MM.1S (cell line): Measurements from ENCODE around the gene LSAMP.

Source experiments
- DNase-seq: peaks from one replicate; pipeline ENCODE4 v3.0.0-alpha.2; 2015
- H2AFZ ChIP-seq: fragments of 300-600 bp; sonication (generic); 2 replicates; pipeline ENCODE4 v1.6.0; 2016; ENCODE audit warnings: antibody characterized with exemption, low read length
- H3F3A ChIP-seq: fragments of 300-600 bp; sonication (generic); 2 replicates; pipeline ENCODE4 v1.6.1; 2016; ENCODE audit warnings: mild to moderate bottlenecking, antibody characterized with exemption, low read length, moderate library complexity, mixed read lengths; ENCODE audit not compliant: insufficient read depth
- H3K27ac ChIP-seq: fragments of 300-600 bp; sonication (generic); 2 replicates; pipeline ENCODE4 v1.5.1; 2016; ENCODE audit warnings: mild to moderate bottlenecking, low read length
- H3K27me3 ChIP-seq: fragments of 300-600 bp; sonication (generic); replicated peaks from 2 replicates; pipeline ENCODE4 v1.6.0; 2016; ENCODE audit warnings: low read length; ENCODE audit not compliant: insufficient read depth
- H3K36me3 ChIP-seq: fragments of 300-600 bp; sonication (generic); replicated peaks from 2 replicates; pipeline ENCODE4 v1.6.1; 2016; ENCODE audit warnings: mild to moderate bottlenecking, low read length, mixed read lengths; ENCODE audit not compliant: insufficient read depth
- H3K4me1 ChIP-seq: fragments of 300-600 bp; sonication (generic); 2 replicates; pipeline ENCODE4 v1.6.1; 2016; ENCODE audit warnings: low read length, mixed read lengths
- H3K4me2 ChIP-seq: fragments of 300-600 bp; sonication (generic); 2 replicates; pipeline ENCODE4 v1.6.0; 2016; ENCODE audit warnings: low read depth, low read length
- H3K4me3 ChIP-seq: fragments of 300-600 bp; sonication (generic); 2 replicates; pipeline ENCODE4 v1.5.1; 2016; ENCODE audit warnings: low read length, mixed read lengths
- H3K79me2 ChIP-seq: fragments of 300-600 bp; sonication (generic); 2 replicates; pipeline ENCODE4 v1.6.1; 2016; ENCODE audit warnings: mixed run types, low read length, mixed read lengths
- H3K9ac ChIP-seq: fragments of 300-600 bp; sonication (generic); 2 replicates; pipeline ENCODE4 v1.6.1; 2016; ENCODE audit warnings: low read length, mixed read lengths
- H3K9me2 ChIP-seq: fragments of 300-600 bp; sonication (generic); replicated peaks from 2 replicates; pipeline ENCODE4 v1.6.1; 2016; ENCODE audit warnings: mild to moderate bottlenecking, low read length, mixed read lengths; ENCODE audit not compliant: insufficient read depth
- H3K9me3 ChIP-seq: fragments of 300-600 bp; sonication (generic); replicated peaks from 2 replicates; pipeline ENCODE4 v1.6.1; 2016; ENCODE audit warnings: mild to moderate bottlenecking, low read length, mixed read lengths; ENCODE audit not compliant: insufficient read depth
- H4K20me1 ChIP-seq: fragments of 300-600 bp; sonication (generic); 2 replicates; pipeline ENCODE4 v1.6.1; 2016; ENCODE audit warnings: mild to moderate bottlenecking, low read length, moderate library complexity, mixed read lengths; ENCODE audit not compliant: insufficient read depth
- EZH2 ChIP-seq: fragments of 300-600 bp; sonication (generic); optimal IDR thresholded peaks from 2 replicates; pipeline ENCODE3; 2017; ENCODE audit warnings: low read depth, mild to moderate bottlenecking, antibody characterized with exemption, low read length, mixed read lengths
- EZH2phosphoT487 ChIP-seq: fragments of 300-600 bp; sonication (generic); IDR thresholded peaks from 2 replicates; pipeline ENCODE4 v1.6.1; 2018; ENCODE audit warnings: antibody characterized with exemption, low read length
- TF ChIP-seq, protein P1 (sequence below): fragments of 300-600 bp; sonication (generic); IDR thresholded peaks from 2 replicates; pipeline ENCODE4 v1.5.1; 2016; ENCODE audit warnings: antibody characterized with exemption, low read length, mixed read lengths

The LSAMP gene

DNA sequence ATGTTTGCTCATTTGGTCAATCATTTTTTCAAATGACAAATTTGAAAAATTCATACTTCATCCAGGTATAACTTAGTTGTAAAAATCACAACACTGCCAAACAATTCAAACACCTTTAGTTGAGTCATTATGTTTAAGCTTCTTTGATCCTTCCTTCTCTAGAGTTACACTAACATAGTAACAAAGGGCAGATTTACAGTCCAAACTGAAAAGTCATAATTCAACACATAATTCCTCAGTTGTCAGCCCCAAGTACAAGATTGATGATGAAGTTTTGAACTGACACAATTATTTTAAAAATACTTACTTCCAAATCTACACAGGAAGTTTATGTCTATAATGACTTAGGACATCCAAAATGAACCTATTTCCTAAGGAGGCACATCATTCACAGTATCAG lies 264.1 kb downstream of the LSAMP start:
- H3K4me1 ChIP-seq: no peaks in the 10 kb centered on the region
- H3K27ac ChIP-seq: no peak overlapping the region
- DNase-seq: no peak
- H3K4me2 ChIP-seq: no peak overlapping the region
- H3K4me3 ChIP-seq: no peak overlapping the region
- H3K36me3 ChIP-seq: no peaks in the 10 kb centered on the region
- H3K9me2 ChIP-seq: no peaks in the 10 kb centered on the region
- H4K20me1 ChIP-seq: no peaks in the 10 kb centered on the region
- no peaks in the 10 kb centered on the region for H3K9me3 ChIP-seq
- no peaks in the 10 kb centered on the region for H3F3A ChIP-seq
- H2AFZ ChIP-seq: no peak overlapping the region
- TF ChIP-seq, protein P1, sequence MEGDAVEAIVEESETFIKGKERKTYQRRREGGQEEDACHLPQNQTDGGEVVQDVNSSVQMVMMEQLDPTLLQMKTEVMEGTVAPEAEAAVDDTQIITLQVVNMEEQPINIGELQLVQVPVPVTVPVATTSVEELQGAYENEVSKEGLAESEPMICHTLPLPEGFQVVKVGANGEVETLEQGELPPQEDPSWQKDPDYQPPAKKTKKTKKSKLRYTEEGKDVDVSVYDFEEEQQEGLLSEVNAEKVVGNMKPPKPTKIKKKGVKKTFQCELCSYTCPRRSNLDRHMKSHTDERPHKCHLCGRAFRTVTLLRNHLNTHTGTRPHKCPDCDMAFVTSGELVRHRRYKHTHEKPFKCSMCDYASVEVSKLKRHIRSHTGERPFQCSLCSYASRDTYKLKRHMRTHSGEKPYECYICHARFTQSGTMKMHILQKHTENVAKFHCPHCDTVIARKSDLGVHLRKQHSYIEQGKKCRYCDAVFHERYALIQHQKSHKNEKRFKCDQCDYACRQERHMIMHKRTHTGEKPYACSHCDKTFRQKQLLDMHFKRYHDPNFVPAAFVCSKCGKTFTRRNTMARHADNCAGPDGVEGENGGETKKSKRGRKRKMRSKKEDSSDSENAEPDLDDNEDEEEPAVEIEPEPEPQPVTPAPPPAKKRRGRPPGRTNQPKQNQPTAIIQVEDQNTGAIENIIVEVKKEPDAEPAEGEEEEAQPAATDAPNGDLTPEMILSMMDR: no peak
- TF ChIP-seq EZH2phosphoT487: no peak
- TF ChIP-seq EZH2: no peak
- H3K9ac ChIP-seq: no peak overlapping the region
- H3K79me2 ChIP-seq: no peaks in the 10 kb centered on the region
- no peaks in the 10 kb centered on the region for H3K27me3 ChIP-seq

DNA sequence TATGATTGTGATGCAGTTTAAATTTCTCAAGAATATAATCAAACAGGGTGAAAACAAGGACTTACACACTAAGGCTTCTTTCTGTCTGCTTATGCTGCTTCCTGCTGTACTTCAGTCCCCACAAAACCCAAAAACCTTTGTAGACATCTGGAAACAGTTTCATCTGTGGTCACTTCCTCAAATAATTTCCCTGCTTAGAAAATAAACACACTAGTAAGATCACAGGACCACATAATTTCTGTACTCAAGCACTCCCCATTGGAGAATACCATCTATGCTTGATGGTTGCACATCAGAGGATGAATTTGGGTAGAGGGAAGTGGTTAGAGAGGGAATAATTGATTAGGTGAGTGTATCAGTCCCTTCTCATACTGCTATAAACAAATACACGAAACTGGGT lies 266.2 kb downstream of the LSAMP start:
- Histone ChIP-seq H3K27ac (no peak overlapping the region), H2AFZ (no peak overlapping the region), H3K4me2 (no peak overlapping the region), H3K9me3 (no peaks in the 10 kb centered on the region), H3K4me1 (no peaks in the 10 kb centered on the region), H3K9ac (no peak overlapping the region), H4K20me1 (no peaks in the 10 kb centered on the region), H3K36me3 (no peaks in the 10 kb centered on the region), H3K79me2 (no peaks in the 10 kb centered on the region), H3K27me3 (no peaks in the 10 kb centered on the region), H3K4me3 (no peak overlapping the region), H3K9me2 (no peaks in the 10 kb centered on the region), H3F3A (no peaks in the 10 kb centered on the region)
- DNase-seq: no peak
- TF ChIP-seq EZH2 (no peak), EZH2phosphoT487 (no peak)
- TF ChIP-seq, protein P1: no peak

DNA sequence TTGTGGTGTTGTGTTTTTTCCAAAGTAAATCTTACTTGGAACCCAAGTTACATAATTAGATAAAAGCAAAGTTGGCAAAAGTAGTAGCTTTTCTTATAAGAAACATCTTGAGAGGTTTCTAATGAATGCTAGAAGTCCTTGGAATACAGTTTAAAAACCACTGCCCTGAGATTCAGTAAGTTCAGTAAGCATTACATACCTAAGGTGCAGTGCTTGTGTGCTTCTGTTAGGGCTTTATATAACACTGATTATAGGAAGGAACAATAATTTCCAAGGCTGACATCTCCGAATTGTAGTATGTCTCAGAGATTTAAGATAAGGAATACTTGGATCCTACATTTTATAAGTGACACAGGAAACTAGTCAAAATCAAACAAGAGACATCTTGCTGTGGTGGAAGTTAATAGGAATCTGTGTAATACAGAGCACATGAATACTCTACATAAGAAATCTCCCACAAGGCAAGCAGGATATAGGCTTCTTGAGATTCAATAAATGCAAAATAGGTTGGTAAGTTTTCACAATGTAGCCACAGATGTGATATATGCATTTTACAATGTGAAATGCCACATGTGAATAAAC lies 268.2 kb downstream of the LSAMP start:
- Histone ChIP-seq H3K9ac (no peak overlapping the region), H4K20me1 (no peaks in the 10 kb centered on the region), H3K4me2 (no peak overlapping the region), H3F3A (no peaks in the 10 kb centered on the region), H3K36me3 (no peaks in the 10 kb centered on the region), H2AFZ (no peak overlapping the region), H3K4me1 (no peaks in the 10 kb centered on the region), H3K27ac (no peak overlapping the region), H3K9me2 (no peaks in the 10 kb centered on the region), H3K4me3 (no peak overlapping the region), H3K79me2 (no peaks in the 10 kb centered on the region), H3K27me3 (no peaks in the 10 kb centered on the region), H3K9me3 (no peaks in the 10 kb centered on the region)
- DNase-seq: no peak
- TF ChIP-seq EZH2phosphoT487: no peak
- TF ChIP-seq, protein P1: no peak
- TF ChIP-seq EZH2: no peak
